ENCODE measurements around the gene ENOX1.

The ENOX1 gene

GRCh38 chr13:43786472-43786765 lies 353 bp downstream of the ENOX1 start:
- DNase-seq (ENCODE audit: low read depth): no peak
- no peak for TF ChIP-seq CTCF (conservative IDR thresholded peaks at IDR 0.05; ENCODE audit: low read length)
- peak overlapping the region; percentile 70 for H3K4me3 ChIP-seq (ENCODE audit: low read length)

- TF ChIP-seq CTCF (conservative IDR thresholded peaks at IDR 0.05; ENCODE audit: low read length): no peak
- peak; percentile 69 for DNase-seq (ENCODE audit: low read depth)
- peak overlapping the region; percentile 70 for H3K4me3 ChIP-seq (ENCODE audit: low read length)
These were observed 911 bp downstream of the ENOX1 start for GRCh38 chr13:43785650-43786471.

GRCh38 chr13:43785261-43785649 lies 1.5 kb downstream of the ENOX1 start:
- peak overlapping the region; percentile 70 for H3K4me3 ChIP-seq (ENCODE audit: low read length)
- no peak for DNase-seq (ENCODE audit: low read depth)
- no peak for TF ChIP-seq CTCF (conservative IDR thresholded peaks at IDR 0.05; ENCODE audit: low read length)

- TF ChIP-seq CTCF (conservative IDR thresholded peaks at IDR 0.05; ENCODE audit: low read length): no peak
- peak; percentile 23 for DNase-seq (ENCODE audit: low read depth)
- no peak overlapping the region for H3K4me3 ChIP-seq (ENCODE audit: low read length)
These were observed 2.3 kb downstream of the ENOX1 start for GRCh38 chr13:43784496-43784895.

GRCh38 chr13:43783820-43784219 lies 3.0 kb downstream of the ENOX1 start:
- DNase-seq (ENCODE audit: low read depth): peak; percentile 61
- no peak for TF ChIP-seq CTCF (conservative IDR thresholded peaks at IDR 0.05; ENCODE audit: low read length)
- no peak overlapping the region for H3K4me3 ChIP-seq (ENCODE audit: low read length)

GRCh38 chr13:43782686-43783085 lies 4.1 kb downstream of the ENOX1 start:
- no peak for TF ChIP-seq CTCF (conservative IDR thresholded peaks at IDR 0.05; ENCODE audit: low read length)
- no peak for DNase-seq (ENCODE audit: low read depth)
- no peak overlapping the region for H3K4me3 ChIP-seq (ENCODE audit: low read length)

GRCh38 chr13:43780666-43781065 lies 6.1 kb downstream of the ENOX1 start:
- no peak for DNase-seq (ENCODE audit: low read depth)
- H3K4me3 ChIP-seq (ENCODE audit: low read length): no peak overlapping the region
- no peak for TF ChIP-seq CTCF (conservative IDR thresholded peaks at IDR 0.05; ENCODE audit: low read length)
